Tibial nerve (tissue), 4 donors: ENCODE measurements around the gene KDM5B. TPM values are rescaled to one million over a fixed set of nuclear protein-coding genes. Genes with fewer than 3 reads are reported as not detected.
"Not testable (repeated sequence)": the region's sequence is repeated elsewhere in the genome, so short reads cannot be mapped to it uniquely, and the experiment has no call there.

ENCODE experiments used
- DNase-seq, 2 donors: peaks; one replicate each; pipeline ENCODE4 v3.0.0-alpha.2; 2019; ENCODE audit warnings: low spot score in 2 of 2
- H3K27ac ChIP-seq, 4 donors: fragments of 200-600 bp; sonication (generic) in 3 of 4; one replicate each; pipeline ENCODE4 v1.5.1; 2017 to 2019; ENCODE audit warnings: mild to moderate bottlenecking in 1 of 4
- H3K27me3 ChIP-seq, 2 donors: fragments of 200-600 bp; sonication (generic) in 1 of 2; one replicate each; pipeline versions ENCODE4 v1.5.1 to v1.6.0; 2017 to 2019
- H3K36me3 ChIP-seq, 3 donors: fragments of 200-600 bp; sonication (generic); one replicate each; pipeline ENCODE4 v1.5.1; 2018 to 2019
- H3K4me1 ChIP-seq, 4 donors: fragments of 200-600 bp; sonication (generic) in 3 of 4; one replicate each; pipeline ENCODE4 v1.5.1; 2017 to 2019
- H3K4me3 ChIP-seq, 4 donors: fragments of 200-600 bp; sonication (generic) in 3 of 4; one replicate each; pipeline ENCODE4 v1.5.1; 2017 to 2019; ENCODE audit warnings: mild to moderate bottlenecking in 1 of 4, moderate library complexity in 1 of 4
- H3K9me3 ChIP-seq, 4 donors: fragments of 200-600 bp; sonication (generic) in 3 of 4; one replicate each; pipeline ENCODE4 v1.5.1; 2017 to 2019
- CTCF ChIP-seq, 5 experiments: fragments of 200-600 bp in 3 of 5; fragments of 450-650 bp in 2 of 5; sonication (generic) in 3 of 5; IDR thresholded peaks; one replicate each; pipeline ENCODE4 v1.5.1; 2016 to 2019; ENCODE audit warnings: antibody characterized with exemption in 5 of 5, mild to moderate bottlenecking in 3 of 5, moderate library complexity in 2 of 5
- EP300 ChIP-seq, 2 donors: sonication (generic); formaldehyde crosslinking; IDR thresholded peaks; one replicate each; pipeline ENCODE4 v1.6.1; 2017; ENCODE audit warnings: antibody characterized with exemption in 2 of 2, mild to moderate bottlenecking in 1 of 2
- POLR2A ChIP-seq, 2 donors: fragments of 450-650 bp; IDR thresholded peaks; one replicate each; pipeline ENCODE4 v1.6.1; 2017; ENCODE audit warnings: antibody characterized with exemption in 2 of 2, mild to moderate bottlenecking in 2 of 2, moderate library complexity in 2 of 2
- WGBS, 2 donors: methylation state at CpG; one replicate each; pipeline ENCODE4 v1.1.5; 2018; 5-methylcytosine and 5-hydroxymethylcytosine counted together
- total RNA-seq, 4 donors: library from RNA; depleted of rRNA; stranded (reverse); fragments of >200 nt; gene quantifications; one replicate each; pipeline ENCODE4 v1.1.0, GENCODE V29; 2016

Gene KDM5B
- total RNA-seq, 4 donors from 2014 or later, result 39.8 to 61.5 (median 41.2) TPM

DNA sequence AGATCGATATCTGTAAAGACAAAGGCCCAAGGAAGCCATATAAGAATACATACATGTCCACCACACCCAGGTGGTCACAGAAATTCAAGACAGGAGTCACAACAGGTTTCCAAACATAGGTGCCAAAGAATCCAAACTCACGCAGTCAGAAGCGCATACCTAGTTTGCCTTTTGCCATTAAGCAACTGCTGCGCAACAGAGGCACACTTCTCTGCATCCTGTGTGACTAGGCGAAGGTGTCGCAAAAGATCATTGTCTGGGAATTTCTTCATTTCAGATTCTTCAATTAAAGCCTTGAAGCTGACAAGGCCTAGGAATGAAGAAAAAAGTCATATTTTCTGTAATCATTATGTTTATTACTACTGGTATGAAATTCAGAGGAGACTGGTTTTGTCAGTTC is 65.7 kb downstream of the KDM5B start:
- TF ChIP-seq EP300 (IDR thresholded peaks at IDR 0.05) (no peak), POLR2A (IDR thresholded peaks at IDR 0.05) (no peak), CTCF (IDR thresholded peaks at IDR 0.05) (no peak)
- WGBS, 2 donors, result 92 to 96% methylated on average over 6 of the region's 6 CpGs
- H3K4me1 ChIP-seq, result no peaks in the 10 kb centered on the region
- no peak for DNase-seq
- no peaks in the 10 kb centered on the region for H3K27me3 ChIP-seq
- H3K36me3 ChIP-seq, result peaks cover 0 to 78% (median 12%) of the 10 kb centered on the region in 3 donors
- H3K9me3 ChIP-seq, result no peaks in the 10 kb centered on the region
- no peak overlapping the region for H3K4me3 ChIP-seq
- H3K27ac ChIP-seq, result no peak overlapping the region

DNA sequence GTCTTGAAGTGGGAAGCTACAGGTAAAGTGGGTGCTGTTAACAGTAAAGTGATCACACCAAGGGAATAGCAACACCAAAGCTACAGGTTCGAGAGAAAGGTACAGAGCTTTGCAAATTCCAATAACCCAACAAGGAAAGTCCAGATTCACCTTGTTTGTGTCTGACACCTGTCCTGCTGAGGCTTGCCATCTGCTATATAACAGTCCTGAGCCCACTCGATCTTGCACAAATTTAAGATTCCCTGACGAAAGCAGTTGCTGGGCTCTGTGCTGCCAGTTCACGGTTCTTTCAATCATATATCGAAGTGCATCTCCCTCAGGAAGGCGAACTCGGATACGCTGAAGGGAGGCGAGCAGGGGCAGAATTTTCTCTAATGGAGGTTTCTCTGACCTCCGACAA is 75.0 kb downstream of the KDM5B start:
- H3K4me3 ChIP-seq, result no peak overlapping the region
- H3K27ac ChIP-seq, result no peak overlapping the region
- H3K4me1 ChIP-seq, result no peaks in the 10 kb centered on the region
- 87 to 94% methylated on average over 10 of the region's 10 CpGs for WGBS, 2 donors
- H3K9me3 ChIP-seq, result no peaks in the 10 kb centered on the region
- no peaks in the 10 kb centered on the region for H3K27me3 ChIP-seq
- DNase-seq, result no peak
- H3K36me3 ChIP-seq, result peaks cover 2 to 92% (median 23%) of the 10 kb centered on the region in 3 donors
- TF ChIP-seq CTCF (IDR thresholded peaks at IDR 0.05), result no peak

DNA sequence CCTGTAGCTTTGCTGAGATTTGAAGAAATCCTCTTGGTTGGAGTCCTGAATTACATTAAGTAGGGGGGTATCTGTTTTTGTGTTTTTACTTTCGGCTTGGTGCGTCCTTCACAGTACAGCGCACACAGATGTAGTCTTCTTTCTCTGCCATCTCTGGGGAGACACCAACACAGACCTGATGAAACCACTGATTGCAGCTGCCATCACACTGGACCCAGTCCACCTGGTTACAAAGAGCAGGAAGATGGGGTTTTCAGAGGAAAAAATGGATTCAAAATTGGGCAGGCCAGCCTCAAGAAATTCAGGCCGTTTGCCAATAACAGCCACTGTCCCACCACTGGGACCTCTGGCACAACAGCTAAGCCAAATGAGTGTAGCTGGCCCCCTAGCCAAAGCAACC is 79.3 kb downstream of the KDM5B start:
- WGBS, 2 donors, result 87 to 90% methylated on average over 4 of the region's 4 CpGs
- no peak for DNase-seq
- no peaks in the 10 kb centered on the region for H3K27me3 ChIP-seq
- H3K4me1 ChIP-seq, result no peaks in the 10 kb centered on the region
- H3K27ac ChIP-seq, result no peak overlapping the region
- peaks cover 0 to 94% (median 23%) of the 10 kb centered on the region in 3 donors for H3K36me3 ChIP-seq
- no peak overlapping the region for H3K4me3 ChIP-seq
- no peaks in the 10 kb centered on the region for H3K9me3 ChIP-seq
- TF ChIP-seq POLR2A (IDR thresholded peaks at IDR 0.05) (no peak), CTCF (IDR thresholded peaks at IDR 0.05) (no peak), EP300 (IDR thresholded peaks at IDR 0.05) (no peak)

DNA sequence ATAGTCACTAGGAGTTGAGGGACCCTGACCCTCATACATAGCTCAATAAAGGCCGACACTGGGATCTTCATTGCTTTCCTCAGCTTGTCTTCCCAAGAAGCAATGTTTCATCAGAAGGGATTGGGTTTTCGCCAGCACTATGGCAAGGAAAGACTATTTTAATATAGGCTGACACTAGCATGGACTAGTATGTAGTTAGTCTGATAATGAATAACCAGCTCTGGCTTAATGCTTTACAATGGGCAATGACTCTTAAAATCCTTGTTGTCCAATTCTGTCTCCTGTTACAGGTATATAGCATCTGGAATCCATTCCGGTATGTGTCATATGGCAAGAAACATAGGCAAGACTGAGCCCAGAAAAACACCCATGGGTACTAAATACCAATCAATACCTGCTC is 82.7 kb downstream of the KDM5B start:
- WGBS, 2 donors, result 84 to 92% methylated on average over 3 of the region's 3 CpGs
- TF ChIP-seq CTCF (IDR thresholded peaks at IDR 0.05) (no peak), EP300 (IDR thresholded peaks at IDR 0.05) (no peak), POLR2A (IDR thresholded peaks at IDR 0.05) (no peak)
- H3K36me3 ChIP-seq, result peaks cover 0 to 60% (median 12%) of the 10 kb centered on the region in 3 donors

DNA sequence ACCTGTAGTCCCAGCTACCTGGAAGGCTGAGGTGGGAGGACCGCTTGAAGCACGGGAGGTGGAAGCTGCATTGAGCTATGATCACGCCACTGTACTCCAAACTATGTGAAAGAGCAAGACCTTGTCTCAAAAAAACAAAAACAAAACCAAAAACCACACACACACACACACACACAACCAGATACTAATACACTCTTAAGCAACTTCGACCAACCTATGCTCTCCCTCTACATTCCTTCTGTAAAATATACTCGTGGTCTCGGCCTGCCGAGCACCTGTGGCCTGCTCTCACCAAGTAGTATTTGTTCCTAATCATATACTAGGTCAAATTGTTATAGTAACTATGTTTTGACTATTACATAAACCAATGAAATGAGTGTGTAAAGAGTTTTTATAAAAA is 84.5 kb downstream of the KDM5B start:
- H3K27me3 ChIP-seq, result no peaks in the 10 kb centered on the region
- no peak overlapping the region for H3K27ac ChIP-seq
- DNase-seq, result no peak
- no peak overlapping the region for H3K4me3 ChIP-seq
- H3K9me3 ChIP-seq, result no peaks in the 10 kb centered on the region
- peaks cover 0 to 7% (median 0%) of the 10 kb centered on the region in 4 donors for H3K4me1 ChIP-seq
- H3K36me3 ChIP-seq, result peaks cover 0 to 41% (median 0%) of the 10 kb centered on the region in 3 donors
- TF ChIP-seq CTCF (IDR thresholded peaks at IDR 0.05), result no peak
- TF ChIP-seq POLR2A (IDR thresholded peaks at IDR 0.05), result no peak
- no peak for TF ChIP-seq EP300 (IDR thresholded peaks at IDR 0.05)
- WGBS, 2 donors, result 89 to 90% methylated on average over 7 of the region's 7 CpGs

More for the DNA sequence above, 82.7 kb downstream of the KDM5B start:
- no peak for DNase-seq
- Histone ChIP-seq H3K4me1 (no peaks in the 10 kb centered on the region), H3K4me3 (no peak overlapping the region), H3K27me3 (no peaks in the 10 kb centered on the region), H3K27ac (no peak overlapping the region), H3K9me3 (no peaks in the 10 kb centered on the region)

- not testable (repeated sequence) for H3K4me1 ChIP-seq, H3K27me3 ChIP-seq, H3K9me3 ChIP-seq, H3K27ac ChIP-seq, DNase-seq, H3K4me3 ChIP-seq
- peaks cover 0 to 35% (median 0%) of the 10 kb centered on the region in 3 donors for H3K36me3 ChIP-seq
- WGBS, 2 donors, result 74 to 80% methylated on average over 6 of the region's 6 CpGs
These were observed 85.2 kb downstream of the KDM5B start for GRCh38 chr1:202723046-202723445.
